HG03066 (cell line): ENCODE results near the gene HBS1L.
"Not testable (repeated sequence)": the region's sequence is repeated elsewhere in the genome, so short reads cannot be mapped to it uniquely, and the experiment has no call there.

Experiments
- ATAC-seq: cut with Tn5 transposase; IDR thresholded peaks from one replicate; pipeline ENCODE4 v1.9.1; 2021; ENCODE audit warnings: low read depth; ENCODE audit not compliant: unreplicated experiment

Gene HBS1L

GRCh38 chr6:135081966-135082365 is 27.3 kb upstream of the HBS1L start:
- ATAC-seq = no peak

- no peak for ATAC-seq
These were observed 20.4 kb upstream of the HBS1L start for GRCh38 chr6:135075018-135075417.

- no peak for ATAC-seq
These were observed 19.3 kb upstream of the HBS1L start for GRCh38 chr6:135073756-135074393.

- no peak for ATAC-seq
These were observed 18.6 kb upstream of the HBS1L start for GRCh38 chr6:135073217-135073616.

GRCh38 chr6:135072753-135073152 is 18.1 kb upstream of the HBS1L start:
- ATAC-seq = no peak

GRCh38 chr6:135071541-135071940 is 16.9 kb upstream of the HBS1L start:
- no peak for ATAC-seq

- no peak for ATAC-seq
These were observed 13.3 kb upstream of the HBS1L start for GRCh38 chr6:135067911-135068310.

- ATAC-seq = no peak
These were observed 12.2 kb upstream of the HBS1L start for GRCh38 chr6:135066806-135067205.

- ATAC-seq = no peak
These were observed 11.8 kb upstream of the HBS1L start for GRCh38 chr6:135066397-135066796.

GRCh38 chr6:135064586-135064985 is 10.0 kb upstream of the HBS1L start:
- ATAC-seq = no peak

GRCh38 chr6:135063926-135064325 is 9.3 kb upstream of the HBS1L start:
- ATAC-seq = no peak

GRCh38 chr6:135062735-135063134 is 8.1 kb upstream of the HBS1L start:
- no peak for ATAC-seq

GRCh38 chr6:135060076-135060475 is 5.5 kb upstream of the HBS1L start:
- no peak for ATAC-seq

- not testable (repeated sequence) for ATAC-seq
These were observed 3.7 kb upstream of the HBS1L start for GRCh38 chr6:135058299-135058698.

GRCh38 chr6:135056632-135057031 is 2.0 kb upstream of the HBS1L start:
- ATAC-seq = no peak

- peak; percentile 12 for ATAC-seq
These were observed 425 bp downstream of the HBS1L start for GRCh38 chr6:135054226-135054568.

GRCh38 chr6:135053406-135053805 is 1.2 kb downstream of the HBS1L start:
- ATAC-seq = no peak

GRCh38 chr6:135052939-135053338 is 1.7 kb downstream of the HBS1L start:
- ATAC-seq = no peak

GRCh38 chr6:135048915-135049314 is 5.7 kb downstream of the HBS1L start:
- no peak for ATAC-seq

- no peak for ATAC-seq
These were observed 7.3 kb downstream of the HBS1L start for GRCh38 chr6:135047336-135047735.

GRCh38 chr6:135046912-135047311 is 7.7 kb downstream of the HBS1L start:
- ATAC-seq = no peak

- no peak for ATAC-seq
These were observed 10.0 kb downstream of the HBS1L start for GRCh38 chr6:135044639-135045038.

- no peak for ATAC-seq
These were observed 10.8 kb downstream of the HBS1L start for GRCh38 chr6:135043846-135044245.
